Calu3 (cell line): Measurements from ENCODE around the gene HIVEP1. TPM values are rescaled to one million over a fixed set of nuclear protein-coding genes. Genes with fewer than 3 reads are reported as not detected.

Experiments
- BruUV-seq: library from RNA; stranded (reverse); fragments of 400-500 nt; replicated peaks from 2 replicates; lab custom pipeline; 2021; lab: Mats Ljungman, UMichigan
- CTCF ChIA-PET: fragments of 300-600 bp; sonication (Branson Sonifier 250); formaldehyde crosslinking; loops from one replicate; lab custom pipeline; 2022; ENCODE audit warnings: antibody characterized with exemption; lab: Charles Lee
- DNase-seq: peaks from one replicate; pipeline ENCODE4 v3.0.0; 2022
- H3K27ac Mint-ChIP-seq: one replicate; pipeline ENCODE4 v1.8.0; 2022; ENCODE audit warnings: mixed read lengths; ENCODE audit not compliant: unreplicated experiment
- H3K27me3 Mint-ChIP-seq: one replicate; pipeline ENCODE4 v1.8.0; 2022; ENCODE audit warnings: mixed read lengths; ENCODE audit not compliant: unreplicated experiment
- H3K36me3 Mint-ChIP-seq: one replicate; pipeline ENCODE4 v1.8.0; 2022; ENCODE audit warnings: mild to moderate bottlenecking, moderate library complexity, mixed read lengths; ENCODE audit not compliant: insufficient read depth, unreplicated experiment
- H3K4me1 Mint-ChIP-seq: one replicate; pipeline ENCODE4 v1.8.0; 2022; ENCODE audit warnings: mild to moderate bottlenecking, low read depth, mixed read lengths; ENCODE audit not compliant: unreplicated experiment
- H3K4me3 Mint-ChIP-seq: one replicate; pipeline ENCODE4 v1.8.0; 2022; ENCODE audit warnings: mild to moderate bottlenecking, low read depth, moderate library complexity, mixed read lengths; ENCODE audit not compliant: unreplicated experiment
- H3K9me3 Mint-ChIP-seq: one replicate; pipeline ENCODE4 v1.8.0; 2022; ENCODE audit warnings: low read depth, mixed read lengths; ENCODE audit not compliant: unreplicated experiment
- intact Hi-C: fragments of 100-400 bp; cut with micrococcal nuclease; formaldehyde crosslinking; loops from one replicate; pipeline ENCODE4 v1.10.0; 2022; ENCODE audit not compliant: unreplicated experiment
- total RNA-seq: library from RNA; stranded (reverse); gene quantifications from 2 replicates; pipeline ENCODE4 v1.2.3, GENCODE V29; 2022
- TF ChIP-seq, protein P1 (sequence below): fragments of 200-600 bp; IDR thresholded peaks from one replicate; pipeline ENCODE4 v1.8.0; 2022; ENCODE audit warnings: antibody characterized with exemption; ENCODE audit not compliant: unreplicated experiment

Gene HIVEP1
- total RNA-seq, 1 experiment from 2014 or later: 16.1 TPM

DNA sequence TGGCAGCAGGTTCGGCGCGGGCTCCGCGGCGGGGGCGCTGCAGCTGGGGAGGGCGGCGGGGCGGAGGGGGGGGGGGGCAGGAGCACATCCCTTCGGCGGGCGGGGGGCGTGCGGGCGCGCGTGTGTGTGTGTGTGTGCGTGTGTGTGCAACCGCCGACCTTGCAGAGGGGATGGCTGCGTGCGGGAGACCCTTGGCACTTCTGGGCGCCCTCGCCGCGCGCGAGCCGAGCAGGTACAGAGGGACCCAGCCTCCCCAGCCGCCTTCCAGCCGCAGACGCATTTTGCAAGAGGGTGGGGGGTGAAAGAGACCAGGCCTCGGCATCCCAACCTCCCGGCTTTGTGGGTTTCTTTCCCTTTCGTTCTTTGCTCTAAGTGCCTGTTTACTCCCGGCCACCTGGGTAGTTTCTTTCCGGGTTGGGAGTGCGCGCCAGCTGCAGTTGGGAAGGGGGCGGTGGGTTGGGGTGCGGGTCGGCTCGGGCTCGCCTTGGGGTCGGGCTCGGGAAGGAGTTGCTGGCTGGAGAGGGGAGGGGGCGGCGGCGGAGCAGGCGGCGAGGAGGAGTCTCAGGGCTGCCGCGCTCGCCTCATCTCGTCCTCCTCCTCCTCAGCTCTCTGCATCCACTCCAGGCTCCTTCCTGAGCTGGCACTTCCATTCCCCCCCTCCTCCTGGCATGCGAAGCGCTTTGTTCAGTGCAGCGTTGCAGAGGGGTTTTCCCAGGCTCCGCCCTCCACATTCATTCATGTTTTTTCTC, 620 bp downstream of the HIVEP1 start:
- TF ChIP-seq, protein P1, sequence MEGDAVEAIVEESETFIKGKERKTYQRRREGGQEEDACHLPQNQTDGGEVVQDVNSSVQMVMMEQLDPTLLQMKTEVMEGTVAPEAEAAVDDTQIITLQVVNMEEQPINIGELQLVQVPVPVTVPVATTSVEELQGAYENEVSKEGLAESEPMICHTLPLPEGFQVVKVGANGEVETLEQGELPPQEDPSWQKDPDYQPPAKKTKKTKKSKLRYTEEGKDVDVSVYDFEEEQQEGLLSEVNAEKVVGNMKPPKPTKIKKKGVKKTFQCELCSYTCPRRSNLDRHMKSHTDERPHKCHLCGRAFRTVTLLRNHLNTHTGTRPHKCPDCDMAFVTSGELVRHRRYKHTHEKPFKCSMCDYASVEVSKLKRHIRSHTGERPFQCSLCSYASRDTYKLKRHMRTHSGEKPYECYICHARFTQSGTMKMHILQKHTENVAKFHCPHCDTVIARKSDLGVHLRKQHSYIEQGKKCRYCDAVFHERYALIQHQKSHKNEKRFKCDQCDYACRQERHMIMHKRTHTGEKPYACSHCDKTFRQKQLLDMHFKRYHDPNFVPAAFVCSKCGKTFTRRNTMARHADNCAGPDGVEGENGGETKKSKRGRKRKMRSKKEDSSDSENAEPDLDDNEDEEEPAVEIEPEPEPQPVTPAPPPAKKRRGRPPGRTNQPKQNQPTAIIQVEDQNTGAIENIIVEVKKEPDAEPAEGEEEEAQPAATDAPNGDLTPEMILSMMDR: no peak
- intact Hi-C loops: loop anchor here (5.0 kb wide), 2 partner anchors 275 to 310 kb away; no protein-coding TSS in a partner anchor
- H3K27me3 Mint-ChIP-seq: no peaks in the 10 kb centered on the region
- H3K4me1 Mint-ChIP-seq: peaks cover 4% of the 10 kb centered on the region
- CTCF ChIA-PET: interaction anchor here (1.4 kb wide), 1 partner anchor 242 kb away, joined by 3 read pairs; no protein-coding TSS in a partner anchor
- peaks cover 53% of the 10 kb centered on the region for H3K36me3 Mint-ChIP-seq
- no peaks in the 10 kb centered on the region for H3K9me3 Mint-ChIP-seq
- BruUV-seq: no TSS peak
- peak overlapping the region; percentile 93 for H3K4me3 Mint-ChIP-seq
- H3K27ac Mint-ChIP-seq: peak overlapping the region; percentile 96
- peak; percentile 66 for DNase-seq

GRCh38 chr6:12013307-12013719, 1.2 kb downstream of the HIVEP1 start:
- no peak for DNase-seq
- no peaks in the 10 kb centered on the region for H3K27me3 Mint-ChIP-seq
- intact Hi-C loops: loop anchor here (5.0 kb wide), 2 partner anchors 274 to 311 kb away; no protein-coding TSS in a partner anchor

GRCh38 chr6:12014027-12014872, 2.1 kb downstream of the HIVEP1 start:
- BruUV-seq: no TSS peak
- TF ChIP-seq, protein P1: no peak
- no peak for DNase-seq
- CTCF ChIA-PET: interaction anchor here (0.7 kb wide), 1 partner anchor 52 kb away, joined by 3 read pairs; no protein-coding TSS in a partner anchor
- Mint-ChIP-seq H3K27ac (no peak overlapping the region), H3K27me3 (no peaks in the 10 kb centered on the region), H3K9me3 (no peaks in the 10 kb centered on the region), H3K4me3 (peak overlapping the region; percentile 93), H3K36me3 (peaks cover 38% of the 10 kb centered on the region), H3K4me1 (no peaks in the 10 kb centered on the region)
- intact Hi-C loops: loop anchor here (5.0 kb wide), 2 partner anchors 273 to 312 kb away; no protein-coding TSS in a partner anchor

More at GRCh38 chr6:12013307-12013719, 1.2 kb downstream of the HIVEP1 start:
- CTCF ChIA-PET: interaction anchor here (1.4 kb wide), 1 partner anchor 242 kb away, joined by 3 read pairs; no protein-coding TSS in a partner anchor
- Mint-ChIP-seq H3K27ac (peak overlapping the region; percentile 96), H3K36me3 (peaks cover 47% of the 10 kb centered on the region), H3K4me1 (no peaks in the 10 kb centered on the region), H3K4me3 (peak overlapping the region; percentile 93), H3K9me3 (no peaks in the 10 kb centered on the region)
- no TSS peak for BruUV-seq
- TF ChIP-seq, protein P1: no peak

DNA sequence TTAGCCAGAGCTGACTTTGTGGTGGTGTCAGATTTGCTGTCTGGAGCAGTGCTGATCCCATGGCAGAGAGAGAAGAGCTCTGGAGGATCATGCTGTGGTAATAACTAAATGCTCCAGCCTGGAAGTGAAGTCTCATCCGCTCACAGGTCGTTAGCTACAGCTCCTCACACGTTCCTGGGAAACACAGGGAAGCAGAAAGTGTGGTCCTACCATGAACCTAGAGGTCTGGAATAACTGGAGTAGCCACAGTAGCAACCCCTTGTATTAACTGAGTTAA, 2.7 kb downstream of the HIVEP1 start:
- no peak for DNase-seq
- Mint-ChIP-seq H3K9me3 (no peaks in the 10 kb centered on the region), H3K4me3 (no peak overlapping the region), H3K27ac (no peak overlapping the region), H3K4me1 (no peaks in the 10 kb centered on the region), H3K36me3 (peaks cover 37% of the 10 kb centered on the region), H3K27me3 (no peaks in the 10 kb centered on the region)
- TF ChIP-seq, protein P1: no peak
- BruUV-seq: no TSS peak
- CTCF ChIA-PET: no interaction called here
- intact Hi-C loops: loop anchor here (5.0 kb wide), 2 partner anchors 272 to 313 kb away; no protein-coding TSS in a partner anchor
